Bronchial epithelial cell (primary cell): ENCODE data around the gene NUDT22. TPM values are rescaled to one million over a fixed set of nuclear protein-coding genes. Genes with fewer than 3 reads are reported as not detected.

Experiments used
- DNase-seq: peaks from one replicate; pipeline ENCODE4 v3.0.0-alpha.2; 2010; ENCODE audit warnings: low read depth
- FAIRE-seq: peaks from 2 replicates; lab custom pipeline; 2011; peaks lifted over from hg19 to GRCh38; lab: Jason Lieb, UNC
- H3K27me3 ChIP-seq: 2 replicates; pipeline ENCODE4 v1.5.1; 2011; ENCODE audit warnings: low read length; ENCODE audit not compliant: control insufficient read depth, insufficient read depth
- H3K36me3 ChIP-seq: 2 replicates; pipeline ENCODE4 v1.5.1; 2011; ENCODE audit warnings: low read length; ENCODE audit not compliant: control insufficient read depth, insufficient read depth
- H3K4me3 ChIP-seq: 2 replicates; pipeline ENCODE4 v1.5.1; 2011; ENCODE audit warnings: mild to moderate bottlenecking, low read depth, low read length, control low read depth
- CTCF ChIP-seq: IDR thresholded peaks from 2 replicates; pipeline ENCODE4 v1.5.1; 2011; ENCODE audit warnings: mild to moderate bottlenecking, moderate library complexity, low read length, control low read depth, inconsistent platforms; ENCODE audit not compliant: insufficient read depth, severe bottlenecking
- total RNA-seq: library from RNA; depleted of rRNA; stranded (reverse); fragments of >200 nt; gene quantifications from 2 replicates; pipeline ENCODE4 v1.2.1, GENCODE V29; 2014

The NUDT22 gene
- total RNA-seq, 1 donor from 2014 or later, result 57.9 TPM

- TF ChIP-seq CTCF, result no peak
- peaks cover 7% of the 10 kb centered on the region for H3K36me3 ChIP-seq
- no peaks in the 10 kb centered on the region for H3K27me3 ChIP-seq
- DNase-seq (no peak), FAIRE-seq (no peak)
- H3K4me3 ChIP-seq, result no peak overlapping the region
Observed at GRCh38 chr11:64248578-64248977, 22.5 kb downstream of the NUDT22 start.

- peaks cover 4% of the 10 kb centered on the region for H3K36me3 ChIP-seq
- FAIRE-seq, result no peak
Observed at GRCh38 chr11:64249038-64249437, 23.0 kb downstream of the NUDT22 start.

DNA sequence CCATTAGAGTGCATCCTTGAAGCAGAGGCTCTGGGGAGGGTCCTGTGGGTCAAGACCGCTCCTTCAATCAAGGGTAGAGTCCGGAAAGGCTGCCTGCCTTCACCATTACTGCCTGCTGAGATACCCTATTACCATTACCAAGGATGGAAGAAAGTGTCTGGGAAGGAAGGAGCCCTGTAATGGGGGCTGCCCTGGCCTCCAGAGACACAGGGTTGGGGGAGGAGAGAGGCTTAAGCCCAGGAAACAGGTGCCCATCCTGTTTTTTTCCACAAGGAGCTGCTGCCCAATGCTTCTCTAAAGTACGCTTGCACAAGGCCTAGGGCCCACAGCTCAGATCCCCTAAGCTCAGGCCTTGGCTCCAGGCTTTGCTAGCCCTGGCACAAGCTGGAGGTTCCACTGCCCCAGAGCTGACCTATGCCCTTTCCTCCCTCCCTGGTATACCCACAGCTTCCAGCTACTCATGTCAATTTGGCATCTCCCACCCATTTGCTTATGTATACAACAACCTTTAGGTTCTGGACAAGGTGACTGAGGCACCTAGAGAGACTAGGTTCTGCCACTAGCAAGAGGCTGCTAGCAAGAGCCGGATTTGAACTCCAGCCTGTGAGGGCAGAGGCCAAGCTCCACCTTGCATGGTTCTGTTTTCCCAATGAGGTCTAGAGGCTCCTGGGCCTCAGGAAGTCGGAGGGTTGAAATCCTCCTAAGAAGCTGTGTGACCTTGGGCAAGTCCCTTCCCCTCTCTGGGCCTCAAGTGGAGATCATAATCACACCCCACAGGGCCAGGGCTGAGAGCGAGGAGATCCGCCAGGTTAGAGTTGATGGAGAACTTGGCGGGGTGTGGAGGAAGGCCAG, 23.7 kb downstream of the NUDT22 start:
- DNase-seq (no peak), FAIRE-seq (no peak)
- Histone ChIP-seq H3K36me3 (peaks cover 9% of the 10 kb centered on the region), H3K4me3 (no peak overlapping the region), H3K27me3 (no peaks in the 10 kb centered on the region)
- no peak for TF ChIP-seq CTCF

More at GRCh38 chr11:64249038-64249437, 23.0 kb downstream of the NUDT22 start:
- Histone ChIP-seq H3K27me3 (no peaks in the 10 kb centered on the region), H3K4me3 (no peak overlapping the region)
- no peak for TF ChIP-seq CTCF
- DNase-seq, result no peak

GRCh38 chr11:64250415-64251015, 24.4 kb downstream of the NUDT22 start:
- no peak for DNase-seq
- peaks cover 12% of the 10 kb centered on the region for H3K36me3 ChIP-seq
- no peak for FAIRE-seq
- H3K27me3 ChIP-seq, result no peaks in the 10 kb centered on the region
- TF ChIP-seq CTCF, result no peak
- peak overlapping the region; percentile 83 for H3K4me3 ChIP-seq

DNA sequence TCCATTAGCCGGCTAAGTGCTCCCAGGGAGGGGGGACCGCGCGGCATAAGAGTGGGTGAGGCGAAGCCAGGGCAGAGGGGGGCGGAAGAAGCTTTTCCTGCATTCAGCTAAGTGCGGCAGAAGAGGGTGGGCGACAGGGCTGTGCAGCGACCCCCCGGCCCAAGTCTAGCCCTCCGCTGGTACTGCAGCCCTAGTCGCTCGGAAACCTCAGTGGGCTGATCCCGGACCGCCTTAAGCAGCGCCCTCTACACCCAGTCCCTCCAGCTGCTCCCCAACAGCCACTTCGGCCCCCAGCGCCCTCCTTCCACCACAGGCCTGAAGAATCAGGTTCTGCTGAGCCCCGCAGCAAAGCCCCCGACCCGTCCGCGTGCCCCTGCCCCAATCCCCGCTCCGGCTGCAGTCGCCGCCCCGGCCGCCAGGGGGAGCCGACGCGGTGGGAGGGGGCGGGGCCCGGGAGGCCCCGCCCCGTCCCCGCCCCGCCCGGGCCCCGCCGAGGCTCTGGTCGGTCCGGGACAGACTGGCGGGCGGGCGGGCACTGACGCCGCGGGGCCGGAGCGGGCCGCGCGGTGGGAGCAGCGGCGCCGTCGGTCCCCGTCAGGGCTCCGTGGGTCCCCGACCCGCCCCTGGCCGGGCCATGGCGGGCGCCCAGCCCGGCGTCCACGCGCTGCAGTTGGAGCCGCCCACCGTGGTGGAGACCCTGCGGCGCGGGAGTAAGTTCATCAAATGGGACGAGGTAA, 25.1 kb downstream of the NUDT22 start, which contains the start of gene PLCB3:
TSS of gene PLCB3 (plus strand) at position 515 of the 737 bp plus-strand sequence. CDS start at position 635, 120 bp downstream.
- no peak for DNase-seq
- peak; percentile 63 for TF ChIP-seq CTCF
- Histone ChIP-seq H3K36me3 (peaks cover 19% of the 10 kb centered on the region), H3K27me3 (no peaks in the 10 kb centered on the region), H3K4me3 (peak within 1 kb of the TSS; percentile 83)
- FAIRE-seq, result no peak
